ENCODE data around the gene MEIKIN.
"Not testable (repeated sequence)": the region's sequence is repeated elsewhere in the genome, so short reads cannot be mapped to it uniquely, and the experiment has no call there.

The MEIKIN gene

GRCh38 chr5:131906668-131907067 lies 38.8 kb downstream of the MEIKIN start:
- DNase-seq (ENCODE audit: low read depth, low spot score), result no peak

- not testable (repeated sequence) for DNase-seq (ENCODE audit: low read depth, low spot score)
Observed at GRCh38 chr5:131902266-131902665, 43.2 kb downstream of the MEIKIN start.

- DNase-seq (ENCODE audit: low read depth, low spot score), result no peak
Observed at GRCh38 chr5:131899686-131900085, 45.8 kb downstream of the MEIKIN start.

GRCh38 chr5:131883984-131884383 lies 61.5 kb downstream of the MEIKIN start:
- DNase-seq (ENCODE audit: low read depth, low spot score), result no peak

GRCh38 chr5:131879705-131880104 lies 65.8 kb downstream of the MEIKIN start:
- no peak for DNase-seq (ENCODE audit: low read depth, low spot score)

- DNase-seq (ENCODE audit: low read depth, low spot score), result no peak
Observed at GRCh38 chr5:131877873-131878272, 67.6 kb downstream of the MEIKIN start.

GRCh38 chr5:131871251-131871650 lies 74.2 kb downstream of the MEIKIN start:
- not testable (repeated sequence) for DNase-seq (ENCODE audit: low read depth, low spot score)

GRCh38 chr5:131867524-131867923 lies 77.9 kb downstream of the MEIKIN start:
- no peak for DNase-seq (ENCODE audit: low read depth, low spot score)

GRCh38 chr5:131863700-131864099 lies 81.8 kb downstream of the MEIKIN start:
- DNase-seq (ENCODE audit: low read depth, low spot score), result no peak

GRCh38 chr5:131857388-131857787 lies 88.1 kb downstream of the MEIKIN start:
- no peak for DNase-seq (ENCODE audit: low read depth, low spot score)

- DNase-seq (ENCODE audit: low read depth, low spot score), result no peak
Observed at GRCh38 chr5:131855452-131855851, 90.0 kb downstream of the MEIKIN start.

GRCh38 chr5:131854134-131854533 lies 91.3 kb downstream of the MEIKIN start:
- no peak for DNase-seq (ENCODE audit: low read depth, low spot score)

GRCh38 chr5:131848662-131849061 lies 96.8 kb downstream of the MEIKIN start:
- no peak for DNase-seq (ENCODE audit: low read depth, low spot score)

GRCh38 chr5:131846536-131846935 lies 98.9 kb downstream of the MEIKIN start:
- DNase-seq (ENCODE audit: low read depth, low spot score), result no peak

- DNase-seq (ENCODE audit: low read depth, low spot score), result no peak
Observed at GRCh38 chr5:131845828-131846227, 99.6 kb downstream of the MEIKIN start.

GRCh38 chr5:131842971-131843370 lies 102.5 kb downstream of the MEIKIN start:
- DNase-seq (ENCODE audit: low read depth, low spot score), result not testable (repeated sequence)

GRCh38 chr5:131832702-131833101 lies 112.8 kb downstream of the MEIKIN start:
- DNase-seq (ENCODE audit: low read depth, low spot score), result not testable (repeated sequence)

GRCh38 chr5:131825404-131826013 lies 120.0 kb downstream of the MEIKIN start:
- DNase-seq (ENCODE audit: low read depth, low spot score), result no peak

GRCh38 chr5:131824631-131825030 lies 120.8 kb downstream of the MEIKIN start:
- no peak for DNase-seq (ENCODE audit: low read depth, low spot score)

- no peak for DNase-seq (ENCODE audit: low read depth, low spot score)
Observed at GRCh38 chr5:131821221-131821620, 124.2 kb downstream of the MEIKIN start.

GRCh38 chr5:131818001-131818724 lies 127.3 kb downstream of the MEIKIN start:
- no peak for DNase-seq (ENCODE audit: low read depth, low spot score)

- no peak for DNase-seq (ENCODE audit: low read depth, low spot score)
Observed at GRCh38 chr5:131814990-131815389, 130.5 kb downstream of the MEIKIN start.
